Measurements from ENCODE around the gene TP53AIP1.

Gene TP53AIP1

GRCh38 chr11:128942817-128943427 is at the start of gene TP53AIP1:
Gene TP53AIP1, minus strand, starts transcription at chr11:128942871. Its CDS starts 5,053 bp downstream, at chr11:128937818.
- DNase-seq (ENCODE audit: low read depth): no peak
- no peak for TF ChIP-seq CTCF (conservative IDR thresholded peaks at IDR 0.05; ENCODE audit: low read length)
- H3K4me3 ChIP-seq (ENCODE audit: low read length): no peak within 1 kb of the TSS

GRCh38 chr11:128988242-128988970 is 45.7 kb upstream of the TP53AIP1 start:
- TF ChIP-seq CTCF (conservative IDR thresholded peaks at IDR 0.05; ENCODE audit: low read length): no peak
- no peak for DNase-seq (ENCODE audit: low read depth)
- H3K4me3 ChIP-seq (ENCODE audit: low read length): no peak overlapping the region

GRCh38 chr11:128985880-128986279 is 43.2 kb upstream of the TP53AIP1 start:
- H3K4me3 ChIP-seq (ENCODE audit: low read length): no peak overlapping the region
- no peak for TF ChIP-seq CTCF (conservative IDR thresholded peaks at IDR 0.05; ENCODE audit: low read length)
- no peak for DNase-seq (ENCODE audit: low read depth)

- no peak for TF ChIP-seq CTCF (conservative IDR thresholded peaks at IDR 0.05; ENCODE audit: low read length)
- H3K4me3 ChIP-seq (ENCODE audit: low read length): no peak overlapping the region
- no peak for DNase-seq (ENCODE audit: low read depth)
Observed at GRCh38 chr11:128983023-128983422, 40.4 kb upstream of the TP53AIP1 start.

GRCh38 chr11:128981254-128981653 is 38.6 kb upstream of the TP53AIP1 start:
- TF ChIP-seq CTCF (conservative IDR thresholded peaks at IDR 0.05; ENCODE audit: low read length): no peak
- DNase-seq (ENCODE audit: low read depth): no peak
- no peak overlapping the region for H3K4me3 ChIP-seq (ENCODE audit: low read length)

- DNase-seq (ENCODE audit: low read depth): no peak
- TF ChIP-seq CTCF (conservative IDR thresholded peaks at IDR 0.05; ENCODE audit: low read length): no peak
- no peak overlapping the region for H3K4me3 ChIP-seq (ENCODE audit: low read length)
Observed at GRCh38 chr11:128970598-128971190, 28.0 kb upstream of the TP53AIP1 start.

- DNase-seq (ENCODE audit: low read depth): no peak
- no peak overlapping the region for H3K4me3 ChIP-seq (ENCODE audit: low read length)
- no peak for TF ChIP-seq CTCF (conservative IDR thresholded peaks at IDR 0.05; ENCODE audit: low read length)
Observed at GRCh38 chr11:128968916-128969315, 26.2 kb upstream of the TP53AIP1 start.
